HG03135 (cell line): Measurements from ENCODE around the gene TREM1.
"Not testable (repeated sequence)": the region's sequence is repeated elsewhere in the genome, so short reads cannot be mapped to it uniquely, and the experiment has no call there.

Experiments
- ATAC-seq: cut with Tn5 transposase; IDR thresholded peaks from one replicate; pipeline ENCODE4 v1.9.1; 2021; ENCODE audit warnings: mild to moderate bottlenecking, moderate library complexity; ENCODE audit not compliant: unreplicated experiment

TREM1 gene

GRCh38 chr6:41262401-41262800 is 24.1 kb downstream of the TREM1 start:
- no peak for ATAC-seq

- ATAC-seq, result no peak
These were observed 28.3 kb downstream of the TREM1 start for GRCh38 chr6:41258196-41258493.

GRCh38 chr6:41257369-41258195 is 28.9 kb downstream of the TREM1 start:
- ATAC-seq, result no peak

GRCh38 chr6:41256383-41256782 is 30.1 kb downstream of the TREM1 start:
- peak; percentile 65 for ATAC-seq

- ATAC-seq, result no peak
These were observed 30.7 kb downstream of the TREM1 start for GRCh38 chr6:41255638-41256246.

- no peak for ATAC-seq
These were observed 31.4 kb downstream of the TREM1 start for GRCh38 chr6:41255110-41255509.

GRCh38 chr6:41252401-41253169 is 33.9 kb downstream of the TREM1 start:
- ATAC-seq, result no peak

GRCh38 chr6:41247882-41248705 is 38.4 kb downstream of the TREM1 start:
- no peak for ATAC-seq

- ATAC-seq, result no peak
These were observed 39.1 kb downstream of the TREM1 start for GRCh38 chr6:41247288-41247865.

GRCh38 chr6:41246529-41246928 is 40.0 kb downstream of the TREM1 start:
- not testable (repeated sequence) for ATAC-seq

GRCh38 chr6:41239467-41240159 is 46.9 kb downstream of the TREM1 start:
- ATAC-seq, result no peak

GRCh38 chr6:41237128-41237527 is 49.4 kb downstream of the TREM1 start:
- no peak for ATAC-seq

- ATAC-seq, result no peak
These were observed 50.2 kb downstream of the TREM1 start for GRCh38 chr6:41236276-41236675.

- ATAC-seq, result no peak
These were observed 53.8 kb downstream of the TREM1 start for GRCh38 chr6:41232667-41233066.

GRCh38 chr6:41231246-41231645 is 55.2 kb downstream of the TREM1 start:
- no peak for ATAC-seq

- ATAC-seq, result no peak
These were observed 56.8 kb downstream of the TREM1 start for GRCh38 chr6:41229721-41230120.

- ATAC-seq, result no peak
These were observed 57.9 kb downstream of the TREM1 start for GRCh38 chr6:41228616-41229015.

- ATAC-seq, result no peak
These were observed 58.4 kb downstream of the TREM1 start, which contains the start of gene TREML4 for GRCh38 chr6:41228096-41228495. TREML4 (plus strand) TSS chr6:41228349; CDS start chr6:41228428, 79 bp downstream.

- ATAC-seq, result no peak
These were observed 59.7 kb downstream of the TREM1 start for GRCh38 chr6:41226752-41227151.

- no peak for ATAC-seq
These were observed 61.7 kb downstream of the TREM1 start for GRCh38 chr6:41224800-41225199.
